OCI-LY3 (cell line): ENCODE results near the gene ADGRL1.

Experiments
- EZH2phosphoT487 ChIP-seq: fragments of 200-600 bp; shearing (Covaris generic); IDR thresholded peaks from 2 replicates; pipeline ENCODE4 v1.6.1; 2018; ENCODE audit warnings: antibody characterized with exemption, mixed run types, low read depth
- TF ChIP-seq, protein P1 (sequence below): fragments of 200-600, 300-600 bp; sonication (generic); IDR thresholded peaks from 2 replicates; pipeline ENCODE4 v1.5.1; 2014; ENCODE audit warnings: antibody characterized with exemption, low read length, low read depth

DNA sequence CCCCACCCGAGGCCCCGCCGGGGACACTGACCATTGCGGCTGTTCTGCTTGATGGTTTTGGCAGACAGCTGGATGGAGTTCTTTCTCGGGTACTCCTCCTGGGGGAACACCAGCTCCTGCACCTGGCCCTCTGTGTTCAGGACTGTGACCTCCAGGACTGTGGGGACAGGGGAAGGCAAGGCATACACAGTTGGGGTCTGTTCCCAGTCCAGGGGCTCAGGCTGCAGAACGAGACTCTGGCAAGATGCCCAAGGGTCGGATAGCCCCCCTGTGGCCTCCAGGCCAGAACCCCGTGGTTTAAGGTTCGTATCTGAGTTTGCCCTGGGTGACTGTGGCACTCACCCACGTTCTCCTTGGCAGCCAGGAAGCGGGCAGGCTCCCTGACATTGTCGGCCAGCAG is 46.9 kb downstream of the ADGRL1 start:
- TF ChIP-seq, protein P1, sequence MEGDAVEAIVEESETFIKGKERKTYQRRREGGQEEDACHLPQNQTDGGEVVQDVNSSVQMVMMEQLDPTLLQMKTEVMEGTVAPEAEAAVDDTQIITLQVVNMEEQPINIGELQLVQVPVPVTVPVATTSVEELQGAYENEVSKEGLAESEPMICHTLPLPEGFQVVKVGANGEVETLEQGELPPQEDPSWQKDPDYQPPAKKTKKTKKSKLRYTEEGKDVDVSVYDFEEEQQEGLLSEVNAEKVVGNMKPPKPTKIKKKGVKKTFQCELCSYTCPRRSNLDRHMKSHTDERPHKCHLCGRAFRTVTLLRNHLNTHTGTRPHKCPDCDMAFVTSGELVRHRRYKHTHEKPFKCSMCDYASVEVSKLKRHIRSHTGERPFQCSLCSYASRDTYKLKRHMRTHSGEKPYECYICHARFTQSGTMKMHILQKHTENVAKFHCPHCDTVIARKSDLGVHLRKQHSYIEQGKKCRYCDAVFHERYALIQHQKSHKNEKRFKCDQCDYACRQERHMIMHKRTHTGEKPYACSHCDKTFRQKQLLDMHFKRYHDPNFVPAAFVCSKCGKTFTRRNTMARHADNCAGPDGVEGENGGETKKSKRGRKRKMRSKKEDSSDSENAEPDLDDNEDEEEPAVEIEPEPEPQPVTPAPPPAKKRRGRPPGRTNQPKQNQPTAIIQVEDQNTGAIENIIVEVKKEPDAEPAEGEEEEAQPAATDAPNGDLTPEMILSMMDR, result no peak
- TF ChIP-seq EZH2phosphoT487, result no peak
